ENCODE data around the gene LYPD1.

LYPD1 gene

DNA sequence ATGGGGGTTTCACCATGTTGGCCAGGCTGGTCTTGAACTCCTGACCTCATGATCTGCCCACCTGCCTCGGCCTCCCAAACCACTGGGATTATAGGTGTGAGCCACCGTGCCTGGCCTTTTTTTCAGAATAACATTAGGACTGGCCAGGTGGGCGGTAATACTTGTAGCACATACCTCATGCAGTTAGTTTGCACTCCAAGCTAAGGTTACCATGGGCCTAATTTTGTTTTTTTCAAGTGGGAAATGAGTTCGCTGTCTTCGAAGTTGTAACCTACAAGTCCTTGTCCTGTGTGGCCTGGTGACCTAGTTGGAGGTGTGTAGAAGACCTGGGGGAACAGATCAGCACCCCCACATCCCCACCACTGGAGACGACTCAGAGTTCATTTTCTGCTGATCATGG is 74.8 kb downstream of the LYPD1 start:
- DNase-seq (ENCODE audit: low read depth in 3 of 3), result no peak
